Measurements from ENCODE around the gene HVCN1.
"Not testable (repeated sequence)": the region's sequence is repeated elsewhere in the genome, so short reads cannot be mapped to it uniquely, and the experiment has no call there.

Gene HVCN1

GRCh38 chr12:110668480-110669192, 20.3 kb downstream of the HVCN1 start:
- DNase-seq (ENCODE audit: low spot score), result no peak

GRCh38 chr12:110667671-110668070, 21.2 kb downstream of the HVCN1 start:
- no peak for DNase-seq (ENCODE audit: low spot score)

GRCh38 chr12:110666892-110667291, 22.0 kb downstream of the HVCN1 start:
- no peak for DNase-seq (ENCODE audit: low spot score)

DNA sequence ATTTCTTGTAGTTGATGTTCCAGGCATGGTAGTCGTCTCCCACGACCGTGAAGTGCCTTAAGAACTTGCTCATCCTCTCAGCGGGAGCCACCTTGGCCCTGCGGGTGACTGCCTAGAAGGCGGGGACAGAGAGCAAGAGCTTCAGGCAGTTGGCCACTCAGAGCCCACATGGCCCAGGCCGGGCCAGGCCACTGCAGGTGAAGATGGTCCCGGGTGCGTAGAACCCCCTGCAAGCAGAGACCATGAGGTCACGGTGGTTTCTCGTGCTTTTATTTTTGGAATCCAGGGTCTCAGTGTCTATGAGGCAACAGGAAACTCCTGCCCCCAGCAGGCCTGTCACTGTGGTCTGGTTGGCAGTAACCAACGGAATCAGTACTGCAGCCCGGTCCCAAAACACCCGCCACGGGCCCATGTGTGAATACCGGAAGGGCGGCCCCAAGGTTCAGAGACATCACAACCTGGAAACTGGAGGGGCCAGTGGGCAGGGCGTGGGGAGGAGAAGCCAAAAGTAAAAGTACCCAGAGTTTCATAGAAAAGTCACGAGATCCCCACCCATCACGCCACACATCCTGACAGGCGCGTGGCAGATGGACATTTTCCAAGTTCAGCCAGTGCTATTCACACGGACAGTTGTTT, 27.5 kb downstream of the HVCN1 start:
- no peak for DNase-seq (ENCODE audit: low spot score)

- DNase-seq (ENCODE audit: low spot score), result no peak
Observed at GRCh38 chr12:110658878-110659277, 30.0 kb downstream of the HVCN1 start.

GRCh38 chr12:110658242-110658641, 30.7 kb downstream of the HVCN1 start:
- DNase-seq (ENCODE audit: low spot score), result no peak

DNA sequence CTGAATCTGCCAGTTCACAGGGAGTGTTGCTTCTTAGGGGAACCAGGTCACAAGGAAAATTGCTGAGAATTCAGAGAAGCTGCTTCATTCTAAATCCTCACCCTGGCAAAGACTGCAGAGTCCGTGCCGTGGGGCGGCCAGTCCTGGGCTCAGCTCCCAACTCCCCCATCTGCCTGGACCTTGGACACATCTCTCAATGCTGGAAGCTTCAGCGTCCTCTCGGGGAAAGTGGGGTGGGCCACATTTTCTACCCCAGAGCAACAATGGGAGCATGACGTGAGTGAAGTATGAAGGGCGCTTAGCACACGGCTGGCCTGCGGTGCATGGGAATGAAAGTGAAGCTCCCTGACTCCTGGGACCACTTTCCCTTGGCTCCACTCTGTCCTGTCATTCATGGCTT, 31.2 kb downstream of the HVCN1 start:
- DNase-seq (ENCODE audit: low spot score), result no peak

DNA sequence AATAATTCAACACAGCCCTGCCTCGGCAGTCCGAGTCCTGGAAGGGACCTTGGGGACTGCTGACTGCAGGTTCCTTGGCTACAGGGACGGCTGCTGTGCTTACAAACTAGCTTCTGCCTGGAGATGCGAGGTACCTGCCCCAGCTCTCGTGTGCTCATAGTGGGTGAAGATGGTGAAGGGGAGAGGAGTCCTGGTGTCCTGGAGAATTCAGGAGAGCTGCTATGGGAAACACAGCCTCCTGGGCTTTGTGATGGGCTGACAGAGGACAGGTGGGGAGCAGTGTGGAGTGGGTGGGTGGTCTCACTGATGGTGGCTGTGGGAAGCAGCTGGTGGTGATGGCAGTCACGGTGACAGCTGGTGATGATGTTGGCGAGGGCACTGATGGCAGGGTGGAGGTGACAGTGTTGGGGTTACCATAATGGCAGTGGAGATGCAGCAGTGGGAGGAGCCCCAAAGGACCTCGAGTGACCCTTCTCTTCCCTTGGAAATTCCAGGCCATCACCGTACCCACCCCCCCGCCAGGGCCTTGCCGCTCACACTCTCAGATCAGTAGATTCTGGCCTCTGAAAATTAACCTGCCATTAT, 32.8 kb downstream of the HVCN1 start:
- no peak for DNase-seq (ENCODE audit: low spot score)

- not testable (repeated sequence) for DNase-seq (ENCODE audit: low spot score)
Observed at GRCh38 chr12:110654238-110654637, 34.7 kb downstream of the HVCN1 start.

GRCh38 chr12:110649341-110649847, 39.5 kb downstream of the HVCN1 start:
- peak; percentile 29 for DNase-seq (ENCODE audit: low spot score)

GRCh38 chr12:110647631-110648040, 41.3 kb downstream of the HVCN1 start:
- no peak for DNase-seq (ENCODE audit: low spot score)

- no peak for DNase-seq (ENCODE audit: low spot score)
Observed at GRCh38 chr12:110641521-110641920, 47.4 kb downstream of the HVCN1 start.

GRCh38 chr12:110640275-110641025, 48.5 kb downstream of the HVCN1 start:
- DNase-seq (ENCODE audit: low spot score), result no peak

DNA sequence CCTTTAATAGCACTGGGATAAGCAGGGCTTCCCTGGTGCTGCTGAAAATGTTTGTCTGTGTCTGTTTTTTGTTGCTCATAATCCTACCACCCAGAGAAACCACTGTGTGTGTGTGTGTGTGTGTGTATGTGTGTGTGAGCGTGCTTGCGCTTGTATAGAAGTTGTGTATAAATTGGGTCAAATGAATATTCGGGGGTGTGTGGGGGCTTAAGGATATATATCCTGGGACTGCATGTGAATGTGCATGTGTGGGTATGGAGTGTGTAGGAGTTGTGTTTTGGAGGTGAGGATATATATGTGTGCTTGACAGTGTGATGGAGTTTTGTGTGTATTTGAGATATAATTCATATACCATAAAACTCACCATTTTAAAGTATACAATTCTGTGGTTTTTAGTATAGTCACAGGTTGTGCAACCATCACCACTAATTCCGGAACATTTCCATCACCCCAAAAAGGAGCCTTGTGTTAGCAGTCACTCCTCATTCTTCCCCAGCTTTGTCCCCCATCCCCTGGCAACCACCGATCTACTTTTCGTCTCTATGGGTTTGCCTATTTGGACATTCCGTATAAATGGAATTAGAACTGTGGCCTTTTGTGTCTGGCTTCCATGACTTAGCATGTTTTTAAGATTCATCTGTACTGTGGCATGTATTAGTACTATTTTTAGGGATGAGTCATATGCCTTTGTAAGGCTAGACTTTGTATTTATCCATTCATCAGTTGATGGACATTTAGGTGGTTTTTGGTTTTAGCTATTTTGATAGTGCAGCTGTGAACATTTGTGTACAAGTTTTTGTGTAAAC, 49.4 kb downstream of the HVCN1 start:
- DNase-seq (ENCODE audit: low spot score), result no peak

- DNase-seq (ENCODE audit: low spot score), result no peak
Observed at GRCh38 chr12:110638796-110639195, 50.1 kb downstream of the HVCN1 start.

- DNase-seq (ENCODE audit: low spot score), result no peak
Observed at GRCh38 chr12:110637869-110638441, 51.0 kb downstream of the HVCN1 start.

GRCh38 chr12:110636516-110636915, 52.4 kb downstream of the HVCN1 start:
- DNase-seq (ENCODE audit: low spot score), result no peak

DNA sequence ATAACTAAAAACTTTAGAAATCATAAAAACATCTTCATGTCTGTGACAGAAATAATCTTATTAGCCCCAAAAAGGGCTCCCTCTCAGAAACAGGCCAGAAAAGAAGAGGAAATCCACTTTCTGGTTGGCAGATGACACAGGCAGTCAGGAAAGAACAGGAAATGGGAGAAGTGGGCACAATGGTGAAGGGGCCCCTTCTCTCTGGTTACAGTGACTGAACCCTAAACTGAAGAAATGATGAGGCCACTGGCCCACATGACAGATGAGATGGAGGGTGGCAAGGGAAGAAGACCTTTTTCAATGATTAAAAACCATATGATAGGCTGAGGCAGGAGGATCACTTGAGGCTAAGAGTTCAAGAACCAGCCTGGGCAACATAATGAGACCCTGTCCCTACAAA, 53.9 kb downstream of the HVCN1 start:
- DNase-seq (ENCODE audit: low spot score), result no peak

GRCh38 chr12:110627500-110628195, 61.3 kb downstream of the HVCN1 start:
- DNase-seq (ENCODE audit: low spot score), result no peak

GRCh38 chr12:110622582-110622981, 66.3 kb downstream of the HVCN1 start:
- peak; percentile 24 for DNase-seq (ENCODE audit: low spot score)

GRCh38 chr12:110619534-110619953, 69.4 kb downstream of the HVCN1 start:
- no peak for DNase-seq (ENCODE audit: low spot score)

Data from HuH-7 (cell line).